ENCODE measurements around the gene PPDPF.

GRCh38 chr20:63560333-63560805 is 39.8 kb downstream of the PPDPF start:
- TF ChIP-seq EZH2 (IDR thresholded peaks at IDR 0.05) (no peak), POLR2AphosphoS5 (IDR thresholded peaks at IDR 0.05; ENCODE audit: borderline replicate concordance, low read depth, low read length) (no peak), FOXP2 (optimal IDR thresholded peaks at IDR 0.05; ENCODE audit: control extremely low read depth, extremely low read length, insufficient read depth) (no peak)

Measured in SK-N-MC (cell line).